Sigmoid colon (tissue), 4 donors: ENCODE data around the gene SMG9.

Experiments
- CTCF ChIP-seq, 4 experiments: fragments of 450-650 bp in 3 of 4; fragments of 200-600 bp in 1 of 4; IDR thresholded peaks; one replicate each; pipeline ENCODE4 v1.5.1; 2016 to 2019; ENCODE audit warnings: antibody characterized with exemption in 4 of 4, mild to moderate bottlenecking in 3 of 4, moderate library complexity in 2 of 4
- EP300 ChIP-seq, 4 donors: sonication (generic); formaldehyde crosslinking; IDR thresholded peaks; one replicate each; pipeline ENCODE4 v1.6.1; 2017; ENCODE audit warnings: antibody characterized with exemption in 4 of 4
- POLR2A ChIP-seq, 2 donors: fragments of 450-650 bp; IDR thresholded peaks; one replicate each; pipeline ENCODE4 v1.6.1; 2016; ENCODE audit warnings: antibody characterized with exemption in 2 of 2, mild to moderate bottlenecking in 2 of 2, moderate library complexity in 2 of 2
- POLR2AphosphoS5 ChIP-seq, 4 donors: sonication (generic); formaldehyde crosslinking; IDR thresholded peaks; one replicate each; pipeline ENCODE4 v1.6.1; 2017; ENCODE audit warnings: antibody characterized with exemption in 4 of 4

- TF ChIP-seq CTCF (IDR thresholded peaks at IDR 0.05) (no peak), POLR2AphosphoS5 (IDR thresholded peaks at IDR 0.05) (no peak), EP300 (IDR thresholded peaks at IDR 0.05) (no peak), POLR2A (IDR thresholded peaks at IDR 0.05) (no peak)
These were observed 46.0 kb downstream of the SMG9 start for GRCh38 chr19:43708716-43709115.
